DOHH2 (cell line): ENCODE data around the gene KRTAP5-11.
"Not testable (repeated sequence)": the region's sequence is repeated elsewhere in the genome, so short reads cannot be mapped to it uniquely, and the experiment has no call there.

Experiments used
- EZH2phosphoT487 ChIP-seq: fragments of 200-600 bp; sonication (generic); IDR thresholded peaks from 2 replicates; pipeline ENCODE4 v1.6.1; 2017; ENCODE audit warnings: borderline replicate concordance, mild to moderate bottlenecking, antibody characterized with exemption, low read length, moderate library complexity, mixed read lengths
- TF ChIP-seq, protein P1 (sequence below): fragments of 200-600 bp; sonication (generic); IDR thresholded peaks from one replicate; pipeline ENCODE4 v1.5.1; 2014; ENCODE audit warnings: antibody characterized with exemption, mild to moderate bottlenecking, low read depth, low read length; ENCODE audit not compliant: poor library complexity, severe bottlenecking

DNA sequence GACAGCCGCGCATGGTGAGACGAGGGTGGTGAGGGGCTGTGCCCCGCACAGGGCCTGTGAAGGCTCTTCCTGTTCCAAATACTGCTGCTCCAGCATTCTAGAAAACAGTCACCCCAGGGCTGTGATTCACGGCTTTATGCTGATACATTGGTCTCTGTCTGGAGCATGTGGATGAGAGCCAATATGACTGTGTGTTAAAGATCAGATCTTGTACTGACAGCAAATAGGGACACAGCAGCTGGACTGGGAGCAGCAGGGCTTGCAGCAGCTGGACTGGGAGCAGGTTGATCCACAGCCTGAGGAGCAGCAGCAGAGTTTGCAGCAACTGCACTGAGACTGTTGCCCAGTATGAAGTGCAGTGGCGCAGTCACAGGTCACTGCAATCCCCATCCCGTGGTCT is 3.2 kb downstream of the KRTAP5-11 start:
- TF ChIP-seq, protein P1, sequence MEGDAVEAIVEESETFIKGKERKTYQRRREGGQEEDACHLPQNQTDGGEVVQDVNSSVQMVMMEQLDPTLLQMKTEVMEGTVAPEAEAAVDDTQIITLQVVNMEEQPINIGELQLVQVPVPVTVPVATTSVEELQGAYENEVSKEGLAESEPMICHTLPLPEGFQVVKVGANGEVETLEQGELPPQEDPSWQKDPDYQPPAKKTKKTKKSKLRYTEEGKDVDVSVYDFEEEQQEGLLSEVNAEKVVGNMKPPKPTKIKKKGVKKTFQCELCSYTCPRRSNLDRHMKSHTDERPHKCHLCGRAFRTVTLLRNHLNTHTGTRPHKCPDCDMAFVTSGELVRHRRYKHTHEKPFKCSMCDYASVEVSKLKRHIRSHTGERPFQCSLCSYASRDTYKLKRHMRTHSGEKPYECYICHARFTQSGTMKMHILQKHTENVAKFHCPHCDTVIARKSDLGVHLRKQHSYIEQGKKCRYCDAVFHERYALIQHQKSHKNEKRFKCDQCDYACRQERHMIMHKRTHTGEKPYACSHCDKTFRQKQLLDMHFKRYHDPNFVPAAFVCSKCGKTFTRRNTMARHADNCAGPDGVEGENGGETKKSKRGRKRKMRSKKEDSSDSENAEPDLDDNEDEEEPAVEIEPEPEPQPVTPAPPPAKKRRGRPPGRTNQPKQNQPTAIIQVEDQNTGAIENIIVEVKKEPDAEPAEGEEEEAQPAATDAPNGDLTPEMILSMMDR = not testable (repeated sequence)
- TF ChIP-seq EZH2phosphoT487 = not testable (repeated sequence)
